Heart left ventricle (tissue), 16 donors: ENCODE data around the gene CTPS1. TPM values are rescaled to one million over a fixed set of nuclear protein-coding genes. Genes with fewer than 3 reads are reported as not detected.
A peak's percentile ranks its signal among the peaks of the same experiment; 100 is the strongest.

ENCODE experiments used
- ATAC-seq, 4 donors: fragments of 200-7000 bp; cut with Tn5 transposase; one replicate each; pipeline ENCODE4 v1.9.1; 2020 to 2022; ENCODE audit warnings: moderate library complexity in 4 of 4, mild to moderate bottlenecking in 3 of 4, moderate number of reproducible peaks in 1 of 4
- DNase-seq, 5 donors: peaks; one replicate each; pipeline ENCODE4 v3.0.0-alpha.2; 2020
- H3K27ac ChIP-seq, 12 donors: fragments of 200-600 bp; sonication (generic) in 4 of 12; one replicate each; pipeline versions ENCODE4 v1.5.0 to v1.8.0; 2016 to 2022; ENCODE audit warnings: mild to moderate bottlenecking in 2 of 12
- H3K27me3 ChIP-seq, 9 donors: fragments of 200-600 bp; sonication (generic) in 2 of 9; one replicate each; pipeline versions ENCODE4 v1.5.1 to v1.8.0; 2016 to 2022; ENCODE audit warnings: mild to moderate bottlenecking in 3 of 9
- H3K36me3 ChIP-seq, 9 donors: fragments of 200-600 bp; sonication (generic) in 2 of 9; one replicate each; pipeline versions ENCODE4 v1.5.0 to v1.8.0; 2018 to 2022; ENCODE audit warnings: mild to moderate bottlenecking in 2 of 9
- H3K4me1 ChIP-seq, 12 donors: fragments of 200-600 bp; sonication (generic) in 4 of 12; one replicate each; pipeline versions ENCODE4 v1.5.0 to v1.8.0; 2016 to 2022; ENCODE audit warnings: mild to moderate bottlenecking in 3 of 12
- H3K4me3 ChIP-seq, 12 donors: fragments of 200-600 bp; sonication (generic) in 4 of 12; one replicate each; pipeline versions ENCODE4 v1.5.0 to v1.8.0; 2017 to 2022; ENCODE audit warnings: mild to moderate bottlenecking in 9 of 12, moderate library complexity in 4 of 12
- H3K9me3 ChIP-seq, 12 donors: fragments of 200-600 bp; sonication (generic) in 4 of 12; one replicate each; pipeline versions ENCODE4 v1.5.0 to v1.8.0; 2016 to 2022; ENCODE audit warnings: mild to moderate bottlenecking in 1 of 12
- CTCF ChIP-seq, 12 donors: fragments of 200-600 bp; sonication (generic) in 4 of 12; IDR thresholded peaks; one replicate each; pipeline versions ENCODE4 v1.5.0 to v1.8.0; 2018 to 2022; ENCODE audit warnings: antibody characterized with exemption in 12 of 12, mild to moderate bottlenecking in 5 of 12
- POLR2A ChIP-seq, 2 donors: fragments of 450-650 bp; IDR thresholded peaks; one replicate each; pipeline ENCODE4 v1.6.1; 2017; ENCODE audit warnings: antibody characterized with exemption in 2 of 2, mild to moderate bottlenecking in 2 of 2, moderate library complexity in 2 of 2
- WGBS, 4 donors: extraction: QIAGEN DNeasy Blood & Tissue Kit in 2 of 4; methylation state at CpG; one replicate each; pipeline versions ENCODE4 v1.1.5 to v1.1.7; 2013 to 2018; 5-methylcytosine and 5-hydroxymethylcytosine counted together
- intact Hi-C, 10 donors: fragments of 100-400 bp; cut with DNase I; formaldehyde crosslinking; loops; one replicate each; pipeline versions ENCODE4 v1.11.1 to v1.14.2; 2022
- long read RNA-seq, 3 donors: library from polyadenylated mRNA; unstranded; transcript quantifications; one replicate each; pipeline ENCODE4 v2.0.0, GENCODE V29; 2020 to 2021
- polyA plus RNA-seq, 2 donors: library from polyadenylated mRNA; stranded (reverse); fragments of 200-250 nt; gene quantifications; one replicate each; pipeline ENCODE4 v1.2.3, GENCODE V29; 2013
- total RNA-seq, 9 donors: library from RNA; depleted of rRNA in 2 of 9; stranded (reverse); fragments of >200 nt in 2 of 9; fragmentation: NEBNext Ultra II Directional in 3 of 9; extraction: Animal tissue kit (Norgen Biotek cat#: 25700) in 3 of 9; gene quantifications; one replicate each; pipeline versions ENCODE4 v1.1.0 to v1.2.4, GENCODE V29; 2016 to 2023
- donor health status: ischemic (EF 13 %, LVEDD 7.1; RV severe dilation, severe dysfunction).
- donor health status: healthy with polysubstance abuse.
- donor health status: DM: no; HTN: yes; CAD: no.
- donor health status: DM: no; HTN: no; CAD: no.
- donor health status: ischemic (EF 25% LVEDD 6.9; RV normal size, moderate dysfunction).
- donor health status: ischemic (EF 25% LVEDD 5.7; RV mildly dilated, moderate dysfunction).
- donor health status: healthy.
- donor health status: DM: yes; HTN: yes; CAD: no.
- donor health status: ischemic (EF 35%, LVEDD 5.7; RV mildly dilated, moderate dysfunction).
- donor health status: nonischemic (EF 11% LVEDD 7.7; RV severe dilation, severe dysfunction).
- donor health status: DM: yes; HTN: yes; CAD: no.
- donor health status: PGD.
- donor health status: ischemic (EF 29% LVEDD 5.4; RV normal size, mild dysfunction).
- donor health status: nonischemic (EF 23%, LVEDD 6.1; RV moderate dilation, normal function).

CTPS1 gene
- total RNA-seq (10 to 100 TPM in 3 of 9 donors, 1 to 10 TPM in 6; 5.4 to 14.0 (median 7.4) TPM), polyA plus RNA-seq (10 to 100 TPM in 1 of 2 donors, 1 to 10 TPM in 1; 3.7 to 22.5 TPM)
- long read RNA-seq, donor 1, partial matches to known transcripts: 2 of 6 reads
- long read RNA-seq, donor 1, other reads (novel, unspliced or antisense): 1 of 6 reads
- long read RNA-seq, donor 2, transcript CTPS1-202 (19 exons, 3,201 nt): major isoform, 54 of 68 reads
- long read RNA-seq, donor 2, partial matches to known transcripts: 5 of 68 reads
- long read RNA-seq, donor 2, other reads (novel, unspliced or antisense): 6 of 68 reads
- long read RNA-seq, donor 3, transcript CTPS1-202 (19 exons, 3,201 nt): major isoform, 16 of 26 reads
- long read RNA-seq, donor 3, partial matches to known transcripts: 0 of 26 reads
- long read RNA-seq, donor 3, other reads (novel, unspliced or antisense): 5 of 26 reads

GRCh38 chr1:40979241-40980067, at the start of gene CTPS1:
TSS of gene CTPS1 (plus strand) at chr1:40979696. CDS start at chr1:40983291, 3,595 bp downstream.
- peak; percentile 92 to 97 (median 96) for ATAC-seq
- peak; percentile 94 to 98 (median 96) for DNase-seq
- H3K27me3 ChIP-seq: no peaks in the 10 kb centered on the region

GRCh38 chr1:40930174-40930964, 49.1 kb upstream of the CTPS1 start:
- Histone ChIP-seq H3K27ac (no peak overlapping the region), H3K9me3 (no peaks in the 10 kb centered on the region), H3K36me3 (no peaks in the 10 kb centered on the region), H3K4me1 (peaks cover 0 to 5% (median 0%) of the 10 kb centered on the region in 12 donors), H3K4me3 (no peak overlapping the region), H3K27me3 (no peaks in the 10 kb centered on the region)
- WGBS, 4 donors: 77 to 90% (median 85%) methylated on average over 8 of the region's 8 CpGs
- intact Hi-C loops: loop anchor here in 1 of 10 donors (5.0 kb wide), 1 partner anchor 38 kb away; no protein-coding TSS in a partner anchor
- ATAC-seq (peak in 1 of 4 donors; percentile 54), DNase-seq (no peak)
- TF ChIP-seq CTCF (IDR thresholded peaks at IDR 0.05) (no peak), POLR2A (IDR thresholded peaks at IDR 0.05) (no peak)

More at GRCh38 chr1:40979241-40980067, at the start of gene CTPS1:
- peak within 1 kb of the TSS; percentile 49 to 98 (median 90) for H3K27ac ChIP-seq
- TF ChIP-seq POLR2A (IDR thresholded peaks at IDR 0.05) (peak in 1 of 2 donors; percentile 53), CTCF (IDR thresholded peaks at IDR 0.05) (peak in 3 of 12 donors; percentile 11 to 28 (median 18))
- WGBS, 4 donors: 1 to 2% (median 1%) methylated on average over 44 to 96 of the region's 96 CpGs
- H3K36me3 ChIP-seq: peaks cover 0 to 13% (median 6%) of the 10 kb centered on the region in 9 donors
- peaks cover 0 to 31% (median 18%) of the 10 kb centered on the region in 12 donors for H3K4me1 ChIP-seq
- intact Hi-C loops: no loop called here
- peak within 1 kb of the TSS; percentile 49 to 91 (median 70) for H3K4me3 ChIP-seq
- no peaks in the 10 kb centered on the region for H3K9me3 ChIP-seq

DNA sequence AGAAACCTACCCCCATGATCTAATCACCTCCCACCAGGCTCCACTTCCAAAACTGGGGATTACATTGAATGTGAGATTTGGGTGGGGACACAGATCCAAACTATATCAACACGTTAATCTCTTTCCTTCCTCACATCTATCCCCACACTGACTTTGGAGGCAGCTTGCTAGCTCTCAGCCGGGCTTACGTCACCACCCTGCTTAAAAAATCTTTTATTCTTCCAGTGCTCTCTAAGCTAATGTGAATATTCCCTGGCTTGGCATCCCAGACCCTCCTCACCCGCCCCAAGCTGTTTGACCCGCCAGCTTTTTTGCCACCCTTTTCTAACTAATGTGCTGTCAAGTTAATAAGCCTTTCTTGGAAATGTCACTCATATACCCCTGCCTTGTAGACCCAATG, 47.9 kb upstream of the CTPS1 start:
- Histone ChIP-seq H3K9me3 (no peaks in the 10 kb centered on the region), H3K4me3 (no peak overlapping the region), H3K27ac (peak overlapping the region in 3 of 12 donors; percentile 3 to 14 (median 4)), H3K4me1 (peaks cover 0 to 5% (median 0%) of the 10 kb centered on the region in 12 donors), H3K27me3 (no peaks in the 10 kb centered on the region), H3K36me3 (no peaks in the 10 kb centered on the region)
- ATAC-seq (peak in 1 of 4 donors; percentile 66), DNase-seq (no peak)
- intact Hi-C loops: loop anchor here in 1 of 10 donors (5.0 kb wide), 1 partner anchor 39 kb away; no protein-coding TSS in a partner anchor
- TF ChIP-seq CTCF (IDR thresholded peaks at IDR 0.05) (no peak), POLR2A (IDR thresholded peaks at IDR 0.05) (no peak)
- WGBS, 4 donors: 66 to 75% (median 70%) methylated on average over 5 of the region's 5 CpGs
